GM12865 (cell line): Measurements from ENCODE around the gene TBX10.
A peak's percentile ranks its signal among the peaks of the same experiment; 100 is the strongest.
"Not testable (repeated sequence)": the region's sequence is repeated elsewhere in the genome, so short reads cannot be mapped to it uniquely, and the experiment has no call there.

ENCODE experiments used
- DNase-seq: peaks from one replicate; pipeline ENCODE4 v3.0.0; 2010; ENCODE audit warnings: low read depth
- H3K4me3 ChIP-seq: 2 replicates; pipeline ENCODE4 v1.5.1; 2011; ENCODE audit warnings: mild to moderate bottlenecking, low read depth, low read length, control low read depth
- CTCF ChIP-seq: IDR thresholded peaks from 2 replicates; pipeline ENCODE4 v1.5.1; 2011; ENCODE audit warnings: low read length, control low read depth, low read depth, inconsistent platforms; ENCODE audit not compliant: insufficient read depth; ENCODE audit errors: missing control alignments

Gene TBX10

GRCh38 chr11:67662835-67663531 is 23.4 kb upstream of the TBX10 start:
- TF ChIP-seq CTCF = no peak
- H3K4me3 ChIP-seq = no peak overlapping the region
- no peak for DNase-seq

GRCh38 chr11:67662142-67662834 is 22.7 kb upstream of the TBX10 start:
- H3K4me3 ChIP-seq = no peak overlapping the region
- no peak for DNase-seq
- no peak for TF ChIP-seq CTCF

GRCh38 chr11:67660752-67661151 is 21.2 kb upstream of the TBX10 start:
- not testable (repeated sequence) for DNase-seq, H3K4me3 ChIP-seq

- not testable (repeated sequence) for H3K4me3 ChIP-seq, DNase-seq
These were observed 20.1 kb upstream of the TBX10 start for GRCh38 chr11:67659651-67660165.

- no peak for TF ChIP-seq CTCF
- DNase-seq = peak; percentile 48
- H3K4me3 ChIP-seq = no peak overlapping the region
These were observed 17.7 kb upstream of the TBX10 start for GRCh38 chr11:67657300-67657699.

GRCh38 chr11:67656278-67656922 is 16.8 kb upstream of the TBX10 start:
- DNase-seq = peak; percentile 77
- no peak for TF ChIP-seq CTCF
- no peak overlapping the region for H3K4me3 ChIP-seq

- DNase-seq = no peak
- TF ChIP-seq CTCF = no peak
- no peak overlapping the region for H3K4me3 ChIP-seq
These were observed 14.7 kb upstream of the TBX10 start for GRCh38 chr11:67654225-67654624.
